Dermis microvascular lymphatic vessel endothelial cell (primary cell): ENCODE results near the gene POLR2E. TPM values are rescaled to one million over a fixed set of nuclear protein-coding genes. Genes with fewer than 3 reads are reported as not detected.

Experiments
- DNase-seq, 2 donors: peaks; one replicate each; pipeline versions ENCODE4 v3.0.0 to v3.0.0-alpha.2; 2010; ENCODE audit warnings: low read depth in 2 of 2
- total RNA-seq: library from RNA; depleted of rRNA; stranded (reverse); fragments of >200 nt; gene quantifications from 2 replicates; pipeline ENCODE4 v1.2.1, GENCODE V29; 2014

The POLR2E gene
- total RNA-seq, 1 donor from 2014 or later, result 87.6 TPM

- no peak for DNase-seq
These were observed 16.6 kb upstream of the POLR2E start for GRCh38 chr19:1111641-1112267.

GRCh38 chr19:1110809-1111640, 15.8 kb upstream of the POLR2E start:
- no peak for DNase-seq

GRCh38 chr19:1109697-1110671, 14.8 kb upstream of the POLR2E start:
- DNase-seq, result no peak

GRCh38 chr19:1109032-1109551, 13.9 kb upstream of the POLR2E start:
- DNase-seq, result no peak

GRCh38 chr19:1108291-1109031, 13.3 kb upstream of the POLR2E start:
- no peak for DNase-seq

GRCh38 chr19:1107661-1108261, 12.6 kb upstream of the POLR2E start:
- DNase-seq, result no peak

- DNase-seq, result no peak
These were observed 11.9 kb upstream of the POLR2E start for GRCh38 chr19:1106841-1107660.

GRCh38 chr19:1105873-1106840, 11.0 kb upstream of the POLR2E start:
- no peak for DNase-seq

GRCh38 chr19:1105008-1105872, 10.1 kb upstream of the POLR2E start:
- DNase-seq, result peak in 1 of 2 donors; percentile 50

- DNase-seq, result peak; percentile 58 to 85
These were observed 9.3 kb upstream of the POLR2E start for GRCh38 chr19:1104311-1105007.

- peak; percentile 97 to 100 for DNase-seq
These were observed 8.6 kb upstream of the POLR2E start, which contains the start of gene GPX4 for GRCh38 chr19:1103708-1104310. Gene GPX4 (plus strand): TSS chr19:1103994. CDS start chr19:1104044, 50 bp downstream.

GRCh38 chr19:1103132-1103707, 8.0 kb upstream of the POLR2E start:
- DNase-seq, result no peak

GRCh38 chr19:1102407-1103131, 7.4 kb upstream of the POLR2E start:
- peak; percentile 51 to 96 for DNase-seq

- no peak for DNase-seq
These were observed 6.1 kb upstream of the POLR2E start for GRCh38 chr19:1101337-1101698.
